HL-60 (cell line): ENCODE data around the gene ERICH6.
A peak's percentile ranks its signal among the peaks of the same experiment; 100 is the strongest.

Experiments
- DNase-seq, 2 experiments: peaks; one replicate each; pipeline ENCODE4 v3.0.0-alpha.2; 2010 to 2020; ENCODE audit warnings: low read depth in 1 of 2, low spot score in 1 of 2
- H3K27ac ChIP-seq: fragments of 250-450 bp; sonication (Bioruptor Pico); replicated peaks from 2 replicates; pipeline ENCODE4 v1.5.1; 2020; ENCODE audit warnings: mild to moderate bottlenecking, moderate library complexity
- H3K27me3 ChIP-seq: fragments of 250-450 bp; sonication (Bioruptor Pico); 2 replicates; pipeline ENCODE4 v1.5.1; 2021; ENCODE audit warnings: mild to moderate bottlenecking, moderate library complexity; ENCODE audit not compliant: insufficient read depth, poor library complexity, severe bottlenecking
- H3K4me3 ChIP-seq: replicated peaks from 2 replicates; pipeline ENCODE4 v1.5.1; 2011; ENCODE audit warnings: mild to moderate bottlenecking, control low read depth, low read length; ENCODE audit not compliant: insufficient read depth
- GABPA ChIP-seq: IDR thresholded peaks from 2 replicates; pipeline ENCODE4 v1.6.1; 2012; ENCODE audit warnings: low read depth
- POLR2AphosphoS5 ChIP-seq: IDR thresholded peaks from 2 replicates; pipeline ENCODE4 v1.6.1; 2012; ENCODE audit warnings: low read depth
- SPI1 ChIP-seq: IDR thresholded peaks from 2 replicates; pipeline ENCODE4 v1.6.1; 2012; ENCODE audit warnings: low read depth, mild to moderate bottlenecking, borderline replicate concordance
- TF ChIP-seq, protein P1 (sequence below): IDR thresholded peaks from one replicate; pipeline ENCODE4 v1.5.1; 2011; ENCODE audit warnings: low read length, control low read depth, inconsistent platforms; ENCODE audit not compliant: insufficient read depth
- TF ChIP-seq, protein P2 (sequence below): IDR thresholded peaks from 2 replicates; pipeline ENCODE4 v1.6.1; 2012; ENCODE audit warnings: low read depth; ENCODE audit not compliant: insufficient replicate concordance

Gene ERICH6

DNA sequence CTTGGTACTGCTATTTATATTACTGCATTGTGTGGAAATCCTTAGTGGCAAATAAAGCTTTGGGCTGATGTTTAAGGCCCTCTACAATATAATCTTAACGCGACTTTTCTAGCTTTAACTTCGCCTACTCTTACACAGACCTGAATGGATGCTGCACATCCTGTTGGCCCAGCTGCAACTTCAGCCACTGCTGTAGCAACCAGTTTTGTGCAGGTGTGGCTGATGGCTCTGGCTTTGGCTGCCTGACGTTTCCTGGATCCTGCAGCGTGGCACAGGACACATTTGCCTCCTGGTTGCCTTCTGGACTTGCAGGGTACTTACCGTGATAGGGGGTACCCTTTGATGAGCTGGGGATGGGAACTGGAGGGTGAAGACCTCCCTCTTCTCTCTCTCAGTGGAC is 20.2 kb upstream of the ERICH6 start:
- no peak overlapping the region for H3K27ac ChIP-seq
- DNase-seq: no peak
- H3K4me3 ChIP-seq: no peak overlapping the region
- H3K27me3 ChIP-seq: no peaks in the 10 kb centered on the region
- TF ChIP-seq POLR2AphosphoS5 (no peak), SPI1 (no peak), GABPA (no peak)
- TF ChIP-seq, protein P1, sequence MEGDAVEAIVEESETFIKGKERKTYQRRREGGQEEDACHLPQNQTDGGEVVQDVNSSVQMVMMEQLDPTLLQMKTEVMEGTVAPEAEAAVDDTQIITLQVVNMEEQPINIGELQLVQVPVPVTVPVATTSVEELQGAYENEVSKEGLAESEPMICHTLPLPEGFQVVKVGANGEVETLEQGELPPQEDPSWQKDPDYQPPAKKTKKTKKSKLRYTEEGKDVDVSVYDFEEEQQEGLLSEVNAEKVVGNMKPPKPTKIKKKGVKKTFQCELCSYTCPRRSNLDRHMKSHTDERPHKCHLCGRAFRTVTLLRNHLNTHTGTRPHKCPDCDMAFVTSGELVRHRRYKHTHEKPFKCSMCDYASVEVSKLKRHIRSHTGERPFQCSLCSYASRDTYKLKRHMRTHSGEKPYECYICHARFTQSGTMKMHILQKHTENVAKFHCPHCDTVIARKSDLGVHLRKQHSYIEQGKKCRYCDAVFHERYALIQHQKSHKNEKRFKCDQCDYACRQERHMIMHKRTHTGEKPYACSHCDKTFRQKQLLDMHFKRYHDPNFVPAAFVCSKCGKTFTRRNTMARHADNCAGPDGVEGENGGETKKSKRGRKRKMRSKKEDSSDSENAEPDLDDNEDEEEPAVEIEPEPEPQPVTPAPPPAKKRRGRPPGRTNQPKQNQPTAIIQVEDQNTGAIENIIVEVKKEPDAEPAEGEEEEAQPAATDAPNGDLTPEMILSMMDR: no peak
- TF ChIP-seq, protein P2, sequence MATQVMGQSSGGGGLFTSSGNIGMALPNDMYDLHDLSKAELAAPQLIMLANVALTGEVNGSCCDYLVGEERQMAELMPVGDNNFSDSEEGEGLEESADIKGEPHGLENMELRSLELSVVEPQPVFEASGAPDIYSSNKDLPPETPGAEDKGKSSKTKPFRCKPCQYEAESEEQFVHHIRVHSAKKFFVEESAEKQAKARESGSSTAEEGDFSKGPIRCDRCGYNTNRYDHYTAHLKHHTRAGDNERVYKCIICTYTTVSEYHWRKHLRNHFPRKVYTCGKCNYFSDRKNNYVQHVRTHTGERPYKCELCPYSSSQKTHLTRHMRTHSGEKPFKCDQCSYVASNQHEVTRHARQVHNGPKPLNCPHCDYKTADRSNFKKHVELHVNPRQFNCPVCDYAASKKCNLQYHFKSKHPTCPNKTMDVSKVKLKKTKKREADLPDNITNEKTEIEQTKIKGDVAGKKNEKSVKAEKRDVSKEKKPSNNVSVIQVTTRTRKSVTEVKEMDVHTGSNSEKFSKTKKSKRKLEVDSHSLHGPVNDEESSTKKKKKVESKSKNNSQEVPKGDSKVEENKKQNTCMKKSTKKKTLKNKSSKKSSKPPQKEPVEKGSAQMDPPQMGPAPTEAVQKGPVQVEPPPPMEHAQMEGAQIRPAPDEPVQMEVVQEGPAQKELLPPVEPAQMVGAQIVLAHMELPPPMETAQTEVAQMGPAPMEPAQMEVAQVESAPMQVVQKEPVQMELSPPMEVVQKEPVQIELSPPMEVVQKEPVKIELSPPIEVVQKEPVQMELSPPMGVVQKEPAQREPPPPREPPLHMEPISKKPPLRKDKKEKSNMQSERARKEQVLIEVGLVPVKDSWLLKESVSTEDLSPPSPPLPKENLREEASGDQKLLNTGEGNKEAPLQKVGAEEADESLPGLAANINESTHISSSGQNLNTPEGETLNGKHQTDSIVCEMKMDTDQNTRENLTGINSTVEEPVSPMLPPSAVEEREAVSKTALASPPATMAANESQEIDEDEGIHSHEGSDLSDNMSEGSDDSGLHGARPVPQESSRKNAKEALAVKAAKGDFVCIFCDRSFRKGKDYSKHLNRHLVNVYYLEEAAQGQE: no peak

DNA sequence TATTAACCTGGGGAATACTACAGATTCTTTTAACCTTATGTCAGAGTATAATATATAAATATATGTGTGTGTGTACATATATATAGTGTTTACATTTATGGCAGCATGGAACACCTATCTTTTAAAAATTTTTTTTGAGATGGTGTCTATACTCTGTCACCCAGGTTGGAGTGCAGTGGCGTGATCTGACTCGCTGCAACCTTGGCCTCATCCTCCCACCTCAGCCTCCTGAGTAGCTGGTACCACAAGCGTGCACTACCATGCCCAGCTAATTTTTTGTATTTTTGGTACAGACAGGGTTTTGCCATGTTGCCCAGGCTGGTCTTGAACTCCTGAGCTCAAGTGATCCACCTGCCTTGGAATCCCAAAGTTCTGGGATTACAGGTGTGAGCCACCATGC is 18.5 kb upstream of the ERICH6 start:
- Histone ChIP-seq H3K27me3 (no peaks in the 10 kb centered on the region), H3K27ac (no peak overlapping the region), H3K4me3 (no peak overlapping the region)
- no peak for DNase-seq
- TF ChIP-seq POLR2AphosphoS5: no peak
- TF ChIP-seq GABPA: no peak
- TF ChIP-seq, protein P1: no peak
- TF ChIP-seq, protein P2: no peak
- TF ChIP-seq SPI1: no peak

DNA sequence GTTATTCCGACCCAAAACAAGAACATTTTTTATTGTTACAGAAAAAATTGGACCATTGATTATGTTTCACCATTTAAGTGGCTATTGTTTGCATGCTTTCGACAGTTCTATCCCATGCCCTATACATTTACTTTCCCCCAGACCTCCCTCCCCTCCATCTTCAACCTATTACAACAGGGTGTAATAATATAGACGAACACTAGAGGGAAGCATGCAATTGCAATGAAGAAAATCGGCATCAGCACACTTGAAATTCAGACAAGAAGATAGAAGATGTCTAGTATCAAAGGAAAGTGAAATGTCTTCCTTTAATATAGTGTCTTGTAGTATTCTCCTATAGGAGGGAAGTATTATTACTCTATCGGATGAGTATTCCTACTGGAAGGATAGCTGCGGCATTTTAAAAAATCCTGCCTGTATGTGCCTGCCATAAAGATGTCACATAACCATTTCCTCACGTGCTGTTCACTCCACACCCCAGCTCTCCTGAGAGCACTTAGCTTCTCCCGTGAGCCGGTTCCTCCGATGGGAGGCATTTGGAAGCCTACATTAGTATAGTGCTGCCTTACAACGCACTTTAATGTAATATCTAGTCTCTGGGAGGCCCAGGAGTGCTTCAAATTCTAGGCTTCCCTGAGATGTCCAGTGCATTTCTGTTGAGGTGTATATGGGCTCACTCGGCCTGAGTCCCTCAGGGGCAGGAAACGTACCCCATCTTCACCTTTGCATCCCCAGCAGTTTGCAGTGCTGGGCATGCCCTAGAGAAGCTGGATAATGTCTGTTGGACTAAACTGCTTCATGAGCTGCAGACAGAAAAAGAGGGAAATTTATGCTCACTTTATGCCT is 17.8 kb upstream of the ERICH6 start:
- Histone ChIP-seq H3K27me3 (no peaks in the 10 kb centered on the region), H3K27ac (no peak overlapping the region), H3K4me3 (no peak overlapping the region)
- TF ChIP-seq, protein P2: no peak
- TF ChIP-seq SPI1: no peak
- TF ChIP-seq, protein P1: peak; percentile 62
- TF ChIP-seq GABPA: no peak
- no peak for TF ChIP-seq POLR2AphosphoS5
- peak; percentile 30 to 34 for DNase-seq
